ENCODE measurements around the gene KCNQ4. TPM values are rescaled to one million over a fixed set of nuclear protein-coding genes. Genes with fewer than 3 reads are reported as not detected.

Gene KCNQ4
- total RNA-seq, 5 donors from 2014 or later (not counting 1 experiment from before 2014, with no cell fraction given) = 0.10 to 0.35 (median 0.26) TPM

DNA sequence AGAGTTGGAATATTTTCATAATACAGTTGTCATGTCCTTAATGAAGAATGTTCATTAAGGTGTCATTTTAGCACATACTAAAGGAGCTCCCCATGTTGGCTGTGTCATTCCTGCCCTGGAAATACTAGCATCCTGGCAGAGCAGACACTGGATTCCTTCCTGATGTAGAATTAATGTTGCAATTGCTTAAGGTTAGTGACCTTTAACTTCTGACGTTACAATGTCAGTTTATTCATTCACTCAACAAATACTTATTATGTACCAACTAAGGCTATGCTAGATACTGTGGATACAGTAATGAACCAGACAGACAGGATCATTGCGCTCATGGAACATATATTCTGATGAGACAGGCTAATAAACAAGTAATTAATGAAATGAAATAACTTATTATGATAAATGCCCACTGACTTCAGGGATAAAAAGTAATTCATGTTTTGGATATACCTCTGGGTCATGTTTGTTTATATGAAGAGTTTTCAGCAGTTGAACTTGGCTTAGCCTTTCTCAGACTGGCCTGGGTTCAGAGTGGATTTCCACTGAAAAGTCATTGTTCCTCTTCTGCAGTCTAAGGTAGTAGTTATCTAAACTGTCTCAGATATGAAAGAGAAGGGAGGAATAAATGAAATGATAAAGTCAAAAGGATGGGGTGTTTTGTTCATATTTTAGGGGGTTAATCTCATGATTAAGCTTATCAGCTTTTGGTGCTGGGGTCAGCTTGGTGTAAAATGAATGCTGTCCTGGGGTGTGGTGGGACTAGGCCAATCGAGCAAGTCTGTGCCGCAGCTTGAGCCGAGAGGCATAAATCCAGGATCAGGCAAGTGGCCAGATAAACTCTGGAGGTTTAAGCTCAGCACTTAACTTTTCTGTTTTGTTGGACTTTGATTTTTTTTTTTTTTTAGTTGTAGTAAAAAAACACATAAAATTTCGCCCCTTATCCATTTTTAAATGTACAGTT lies 43.3 kb upstream of the KCNQ4 start:
- DNase-seq = no peak
- peaks cover 44 to 59% (median 59%) of the 10 kb centered on the region in 3 donors for H3K4me1 Mint-ChIP-seq
- H3K4me3 Mint-ChIP-seq = no peak overlapping the region
- ChIA-PET CTCF (no interaction called here), POLR2A (no interaction called here)
- H3K9me3 ChIP-seq = no peaks in the 10 kb centered on the region
- no peak overlapping the region for H3K27ac ChIP-seq (ENCODE audit: low read length)
- WGBS (ENCODE audit: insufficient coverage) = 100% methylated on average over 2 of the region's 6 CpGs
- no peak overlapping the region for H3K4me3 ChIP-seq (ENCODE audit: control insufficient read depth in 1 of 2, extremely low read depth in 1 of 2, low read length in 1 of 2)
- peaks cover 50% of the 10 kb centered on the region for H3K36me3 Mint-ChIP-seq
- no peaks in the 10 kb centered on the region for H3K9me3 Mint-ChIP-seq
- no peaks in the 10 kb centered on the region for H3K27me3 Mint-ChIP-seq
- peaks cover 0 to 34% of the 10 kb centered on the region in 2 donors for H3K36me3 ChIP-seq (ENCODE audit: control insufficient read depth in 2 of 2, extremely low read depth in 1 of 2, insufficient read depth in 1 of 2, low read length in 1 of 2)
- H3K27ac Mint-ChIP-seq = peak overlapping the region; percentile 28 to 43
- ATAC-seq (replicated peaks in 1 of 4) = no peak
- H3K27me3 ChIP-seq (replicated peaks in 1 of 2; ENCODE audit: control insufficient read depth in 2 of 2, extremely low read depth in 1 of 2, insufficient read depth in 2 of 2, low read length in 1 of 2) = no peaks in the 10 kb centered on the region
- H3K4me1 ChIP-seq (ENCODE audit: control insufficient read depth in 1 of 2, extremely low read depth in 1 of 2, insufficient read depth in 2 of 2, low read length in 2 of 2) = peaks cover 0 to 4% of the 10 kb centered on the region in 2 experiments

DNA sequence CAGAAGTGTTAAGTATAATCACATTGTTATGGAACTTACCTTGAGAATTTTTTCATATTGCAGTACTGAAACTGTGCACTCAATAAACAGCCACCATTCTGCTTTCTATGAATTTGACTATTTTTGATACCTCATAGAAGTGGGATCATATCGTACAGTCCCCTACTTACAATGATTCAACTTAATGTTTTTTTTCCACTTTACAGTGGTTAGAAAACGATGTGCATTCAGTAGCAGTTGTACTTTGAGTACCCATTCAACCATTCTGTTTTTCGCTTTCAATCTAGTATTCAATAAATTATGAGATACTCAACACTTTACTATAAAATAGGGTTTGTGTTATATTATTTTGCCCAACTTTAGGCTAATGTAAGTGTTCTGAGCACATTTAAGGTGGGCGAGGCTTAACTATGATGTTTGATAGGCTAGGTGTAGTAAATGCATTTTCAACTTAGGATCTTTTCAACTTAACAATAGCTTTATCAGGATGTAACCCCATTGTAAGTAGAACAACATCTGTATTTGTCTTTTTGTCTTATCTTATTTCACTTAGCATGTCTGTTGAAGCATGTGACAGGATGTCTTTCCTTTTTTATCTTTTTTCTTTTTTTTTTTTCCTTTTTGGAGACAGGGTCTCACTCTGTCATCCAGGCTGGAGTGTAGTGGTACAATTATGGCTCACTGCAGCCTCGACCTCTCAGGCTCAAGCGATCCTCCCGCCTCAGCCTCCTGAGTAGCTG lies 42.4 kb upstream of the KCNQ4 start:
- WGBS (ENCODE audit: insufficient coverage) = 100% methylated on average over 3 of the region's 7 CpGs
- Mint-ChIP-seq H3K9me3 (no peaks in the 10 kb centered on the region), H3K4me1 (peaks cover 51 to 63% (median 61%) of the 10 kb centered on the region in 3 donors), H3K4me3 (no peak overlapping the region), H3K27me3 (no peaks in the 10 kb centered on the region), H3K27ac (peak overlapping the region in 1 of 2 donors; percentile 43), H3K36me3 (peaks cover 53% of the 10 kb centered on the region)
- POLR2A ChIA-PET = no interaction called here
- Histone ChIP-seq H3K4me1 (ENCODE audit: control insufficient read depth in 1 of 2, extremely low read depth in 1 of 2, insufficient read depth in 2 of 2, low read length in 2 of 2) (peaks cover 0 to 4% of the 10 kb centered on the region in 2 experiments), H3K27me3 (replicated peaks in 1 of 2; ENCODE audit: control insufficient read depth in 2 of 2, extremely low read depth in 1 of 2, insufficient read depth in 2 of 2, low read length in 1 of 2) (no peaks in the 10 kb centered on the region), H3K27ac (ENCODE audit: low read length) (no peak overlapping the region), H3K9me3 (no peaks in the 10 kb centered on the region), H3K4me3 (ENCODE audit: control insufficient read depth in 1 of 2, extremely low read depth in 1 of 2, low read length in 1 of 2) (no peak overlapping the region), H3K36me3 (ENCODE audit: control insufficient read depth in 2 of 2, extremely low read depth in 1 of 2, insufficient read depth in 1 of 2, low read length in 1 of 2) (peaks cover 0 to 34% of the 10 kb centered on the region in 2 donors)
- DNase-seq (no peak), ATAC-seq (replicated peaks in 1 of 4) (no peak)
- CTCF ChIA-PET = interaction anchor here in 1 of 2 donors (0.7 kb wide), 1 partner anchor 19 kb away, joined by 3 read pairs; no protein-coding TSS in a partner anchor

DNA sequence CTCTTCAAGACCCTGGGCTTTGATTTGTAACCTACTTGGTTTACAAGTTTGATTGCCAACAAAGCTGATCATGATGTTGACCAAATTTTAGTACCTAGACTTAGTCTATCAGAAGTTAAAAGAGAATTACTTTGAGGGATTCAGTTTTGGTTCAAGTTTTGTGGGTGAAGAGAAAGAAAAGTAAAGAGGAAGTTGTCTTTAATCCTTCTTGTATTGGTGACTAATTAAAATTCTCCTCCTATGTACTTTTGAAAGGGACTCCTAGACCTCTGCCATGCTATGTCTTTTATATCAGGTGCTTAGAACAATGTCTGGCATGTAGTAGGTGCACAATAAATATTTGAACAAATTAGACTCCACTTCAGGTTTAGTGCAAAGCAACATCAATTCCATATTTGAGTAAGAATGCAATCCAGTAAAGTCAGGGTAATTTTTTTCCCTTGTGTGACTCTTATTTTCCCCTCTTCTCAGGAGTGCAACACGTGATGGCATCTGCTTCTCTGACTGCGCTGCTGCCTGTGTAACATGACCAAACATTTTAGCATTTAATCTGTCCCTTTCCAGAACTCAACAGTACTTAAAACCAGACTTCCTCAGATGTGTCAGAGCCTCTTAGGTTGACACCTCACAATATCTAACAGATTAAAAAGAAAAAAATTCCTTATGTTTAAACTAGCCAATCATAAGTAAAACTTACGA lies 41.1 kb upstream of the KCNQ4 start:
- H3K4me3 ChIP-seq (ENCODE audit: control insufficient read depth in 1 of 2, extremely low read depth in 1 of 2, low read length in 1 of 2) = no peak overlapping the region
- no peak for ATAC-seq (replicated peaks in 1 of 4)
- peaks cover 0 to 4% of the 10 kb centered on the region in 2 experiments for H3K4me1 ChIP-seq (ENCODE audit: control insufficient read depth in 1 of 2, extremely low read depth in 1 of 2, insufficient read depth in 2 of 2, low read length in 2 of 2)
- ChIA-PET POLR2A (no interaction called here), CTCF (no interaction called here)
- 73% methylated on average over 3 of the region's 3 CpGs for WGBS (ENCODE audit: insufficient coverage)
- no peaks in the 10 kb centered on the region for H3K9me3 ChIP-seq
- H3K4me3 Mint-ChIP-seq = no peak overlapping the region
- peaks cover 51 to 69% (median 61%) of the 10 kb centered on the region in 3 donors for H3K4me1 Mint-ChIP-seq
- peak overlapping the region in 1 of 2 donors; percentile 74 for H3K27ac Mint-ChIP-seq
- no peaks in the 10 kb centered on the region for H3K27me3 Mint-ChIP-seq
- no peak for DNase-seq
- peaks cover 64% of the 10 kb centered on the region for H3K36me3 Mint-ChIP-seq
- no peak overlapping the region for H3K27ac ChIP-seq (ENCODE audit: low read length)
- H3K9me3 Mint-ChIP-seq = no peaks in the 10 kb centered on the region
- H3K36me3 ChIP-seq (ENCODE audit: control insufficient read depth in 2 of 2, extremely low read depth in 1 of 2, insufficient read depth in 1 of 2, low read length in 1 of 2) = peaks cover 0 to 38% of the 10 kb centered on the region in 2 donors
- no peaks in the 10 kb centered on the region for H3K27me3 ChIP-seq (replicated peaks in 1 of 2; ENCODE audit: control insufficient read depth in 2 of 2, extremely low read depth in 1 of 2, insufficient read depth in 2 of 2, low read length in 1 of 2)

DNA sequence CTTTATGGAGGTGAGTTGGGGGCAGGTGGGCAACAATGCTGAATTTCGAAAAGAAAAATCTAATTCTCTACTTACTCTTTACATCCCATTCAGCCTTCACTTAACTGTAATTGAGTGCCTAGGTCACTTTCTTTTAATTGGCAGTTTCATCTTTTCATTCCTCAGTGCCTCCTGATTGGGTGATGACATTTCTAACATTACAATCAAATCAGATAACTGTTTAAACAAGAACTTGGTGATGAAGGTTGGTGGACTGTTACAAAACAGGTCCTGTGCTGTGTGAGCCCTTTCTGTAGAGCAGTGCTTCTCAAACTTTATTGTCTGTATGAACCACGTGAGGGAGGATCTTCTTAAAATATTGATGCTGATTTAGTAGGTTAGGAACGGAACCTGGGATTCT lies 40.1 kb upstream of the KCNQ4 start:
- CTCF ChIA-PET = no interaction called here
- H3K36me3 ChIP-seq (ENCODE audit: control insufficient read depth in 2 of 2, extremely low read depth in 1 of 2, insufficient read depth in 1 of 2, low read length in 1 of 2) = peaks cover 0 to 46% of the 10 kb centered on the region in 2 donors
- Mint-ChIP-seq H3K4me1 (peaks cover 50 to 65% (median 61%) of the 10 kb centered on the region in 3 donors), H3K27me3 (no peaks in the 10 kb centered on the region), H3K9me3 (no peaks in the 10 kb centered on the region), H3K4me3 (no peak overlapping the region), H3K36me3 (peaks cover 68% of the 10 kb centered on the region), H3K27ac (no peak overlapping the region)
- WGBS (ENCODE audit: insufficient coverage) = no CpG with 5 or more reads among the region's 3 CpGs
- H3K27ac ChIP-seq (ENCODE audit: low read length) = no peak overlapping the region
- no peaks in the 10 kb centered on the region for H3K27me3 ChIP-seq (replicated peaks in 1 of 2; ENCODE audit: control insufficient read depth in 2 of 2, extremely low read depth in 1 of 2, insufficient read depth in 2 of 2, low read length in 1 of 2)
- no peaks in the 10 kb centered on the region for H3K9me3 ChIP-seq
- POLR2A ChIA-PET = no interaction called here
- H3K4me1 ChIP-seq (ENCODE audit: control insufficient read depth in 1 of 2, extremely low read depth in 1 of 2, insufficient read depth in 2 of 2, low read length in 2 of 2) = peaks cover 0 to 4% of the 10 kb centered on the region in 2 experiments
- H3K4me3 ChIP-seq (ENCODE audit: control insufficient read depth in 1 of 2, extremely low read depth in 1 of 2, low read length in 1 of 2) = no peak overlapping the region
- DNase-seq (no peak), ATAC-seq (replicated peaks in 1 of 4) (no peak)

DNA sequence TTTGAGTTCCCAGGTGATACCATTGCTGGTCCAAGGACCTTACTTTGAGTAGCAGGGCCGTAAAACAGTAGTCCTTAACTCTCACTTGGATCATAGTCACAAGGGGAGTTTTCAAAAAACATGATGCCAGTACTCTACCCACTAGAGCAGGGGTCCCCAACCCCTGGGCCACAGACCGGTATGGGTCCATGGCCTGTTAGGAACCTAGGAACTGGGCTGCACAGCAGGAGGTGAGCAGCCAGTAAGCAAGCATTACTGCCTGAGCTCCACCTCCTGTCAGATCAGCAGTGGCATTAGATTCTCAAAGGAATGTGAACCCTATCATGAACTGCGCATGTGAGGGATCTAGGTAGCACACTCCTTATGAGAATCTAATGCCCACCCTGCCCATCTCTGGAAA lies 39.7 kb upstream of the KCNQ4 start:
- DNase-seq = no peak
- no peaks in the 10 kb centered on the region for H3K9me3 ChIP-seq
- no peak for ATAC-seq (replicated peaks in 1 of 4)
- H3K4me3 Mint-ChIP-seq = no peak overlapping the region
- no peaks in the 10 kb centered on the region for H3K27me3 Mint-ChIP-seq
- H3K4me1 Mint-ChIP-seq = peaks cover 46 to 61% (median 58%) of the 10 kb centered on the region in 3 donors
- peaks cover 0 to 4% of the 10 kb centered on the region in 2 experiments for H3K4me1 ChIP-seq (ENCODE audit: control insufficient read depth in 1 of 2, extremely low read depth in 1 of 2, insufficient read depth in 2 of 2, low read length in 2 of 2)
- ChIA-PET CTCF (no interaction called here), POLR2A (no interaction called here)
- H3K27ac ChIP-seq (ENCODE audit: low read length) = no peak overlapping the region
- H3K4me3 ChIP-seq (ENCODE audit: control insufficient read depth in 1 of 2, extremely low read depth in 1 of 2, low read length in 1 of 2) = no peak overlapping the region
- H3K27ac Mint-ChIP-seq = no peak overlapping the region
- WGBS (ENCODE audit: insufficient coverage) = 94% methylated on average over 2 of the region's 3 CpGs
- no peaks in the 10 kb centered on the region for H3K9me3 Mint-ChIP-seq
- H3K27me3 ChIP-seq (replicated peaks in 1 of 2; ENCODE audit: control insufficient read depth in 2 of 2, extremely low read depth in 1 of 2, insufficient read depth in 2 of 2, low read length in 1 of 2) = no peaks in the 10 kb centered on the region
- H3K36me3 Mint-ChIP-seq = peaks cover 68% of the 10 kb centered on the region
- peaks cover 0 to 49% of the 10 kb centered on the region in 2 donors for H3K36me3 ChIP-seq (ENCODE audit: control insufficient read depth in 2 of 2, extremely low read depth in 1 of 2, insufficient read depth in 1 of 2, low read length in 1 of 2)

DNA sequence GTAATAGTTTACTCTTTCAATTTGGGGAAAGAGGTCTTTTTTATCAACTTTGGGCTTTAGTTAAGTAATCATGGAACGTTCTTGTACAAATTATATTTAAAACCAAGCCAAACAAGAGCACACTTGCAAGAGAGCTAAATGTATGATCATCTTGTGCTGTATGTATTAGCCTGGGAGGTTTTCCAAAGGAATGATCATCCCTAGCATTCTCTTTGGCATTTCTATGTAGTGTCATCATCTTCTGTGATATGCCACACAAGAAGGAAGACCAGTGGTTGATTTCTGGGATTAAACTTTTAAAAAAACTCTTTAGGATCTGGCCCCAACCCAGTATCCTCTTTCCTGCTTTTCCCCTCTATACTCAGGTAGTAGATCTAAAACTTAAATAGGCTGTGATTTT lies 38.4 kb upstream of the KCNQ4 start:
- peak overlapping the region in 1 of 2 donors; percentile 23 for H3K27ac Mint-ChIP-seq
- DNase-seq (no peak), ATAC-seq (replicated peaks in 1 of 4) (no peak)
- H3K4me3 ChIP-seq (ENCODE audit: control insufficient read depth in 1 of 2, extremely low read depth in 1 of 2, low read length in 1 of 2) = no peak overlapping the region
- H3K4me3 Mint-ChIP-seq = no peak overlapping the region
- H3K4me1 Mint-ChIP-seq = peaks cover 33 to 49% (median 48%) of the 10 kb centered on the region in 3 donors
- peaks cover 0 to 4% of the 10 kb centered on the region in 2 experiments for H3K4me1 ChIP-seq (ENCODE audit: control insufficient read depth in 1 of 2, extremely low read depth in 1 of 2, insufficient read depth in 2 of 2, low read length in 2 of 2)
- H3K36me3 ChIP-seq (ENCODE audit: control insufficient read depth in 2 of 2, extremely low read depth in 1 of 2, insufficient read depth in 1 of 2, low read length in 1 of 2) = peaks cover 0 to 51% of the 10 kb centered on the region in 2 donors
- no peak overlapping the region for H3K27ac ChIP-seq (ENCODE audit: low read length)
- no peaks in the 10 kb centered on the region for H3K9me3 Mint-ChIP-seq
- H3K36me3 Mint-ChIP-seq = peaks cover 66% of the 10 kb centered on the region
- WGBS (ENCODE audit: insufficient coverage) = no CpG with 5 or more reads among the region's 1 CpG
- no peaks in the 10 kb centered on the region for H3K9me3 ChIP-seq
- H3K27me3 ChIP-seq (replicated peaks in 1 of 2; ENCODE audit: control insufficient read depth in 2 of 2, extremely low read depth in 1 of 2, insufficient read depth in 2 of 2, low read length in 1 of 2) = no peaks in the 10 kb centered on the region
- H3K27me3 Mint-ChIP-seq = no peaks in the 10 kb centered on the region
- POLR2A ChIA-PET = interaction anchor here in 1 of 2 donors (0.5 kb wide), 1 partner anchor 40 kb away, joined by 3 read pairs; no protein-coding TSS in a partner anchor
- CTCF ChIA-PET = interaction anchor here in 1 of 2 donors (0.5 to 0.9 kb wide), 2 partner anchors 204 to 406 kb away, joined by 3 to 6 read pairs; no protein-coding TSS in a partner anchor

All from T-cell (primary cell).